A673 (cell line): ENCODE results near the gene MSRB1. TPM values are rescaled to one million over a fixed set of nuclear protein-coding genes. Genes with fewer than 3 reads are reported as not detected.

Experiments
- BruUV-seq: library from RNA; stranded (reverse); fragments of 400-500 nt; replicated peaks from 2 replicates; lab custom pipeline; 2021; lab: Mats Ljungman, UMichigan
- CTCF ChIA-PET: fragments of 300-600 bp; sonication (Branson Sonifier 250); formaldehyde crosslinking; loops from one replicate; lab custom pipeline; 2022; ENCODE audit warnings: antibody characterized with exemption; lab: Charles Lee
- POLR2A ChIA-PET: fragments of 300-600 bp; sonication (Branson Sonifier 250); formaldehyde crosslinking; loops from one replicate; lab custom pipeline; 2022; ENCODE audit warnings: antibody characterized with exemption; ENCODE audit not compliant: low non-redundant PET; lab: Charles Lee
- DNase-seq: peaks from one replicate; pipeline ENCODE4 v3.0.0-alpha.2; 2015; ENCODE audit warnings: low spot score
- H3K27ac ChIP-seq: fragments of 200-600 bp; sonication (generic); 2 replicates; pipeline ENCODE4 v1.5.1; 2016; ENCODE audit warnings: mixed run types, low read depth, mild to moderate bottlenecking, mixed read lengths, antibody characterized with exemption, low read length; ENCODE audit not compliant: poor library complexity, severe bottlenecking
- H3K27me3 ChIP-seq: fragments of 200-600 bp; sonication (generic); replicated peaks from 2 replicates; pipeline ENCODE4 v1.6.1; 2017; ENCODE audit warnings: mixed run types, low read depth, mild to moderate bottlenecking, mixed read lengths, antibody characterized with exemption, low read length; ENCODE audit not compliant: insufficient read depth, poor library complexity
- H3K36me3 ChIP-seq: fragments of 200-600 bp; sonication (generic); 2 replicates; pipeline ENCODE4 v1.6.1; 2016; ENCODE audit warnings: mixed run types, mild to moderate bottlenecking, mixed read lengths, antibody characterized with exemption, low read length; ENCODE audit not compliant: insufficient read depth, poor library complexity, severe bottlenecking
- H3K4me1 ChIP-seq: fragments of 200-600 bp; sonication (generic); 2 replicates; pipeline ENCODE4 v1.6.1; 2017; ENCODE audit warnings: mixed run types, mild to moderate bottlenecking, mixed read lengths, antibody characterized with exemption, low read length; ENCODE audit not compliant: insufficient read depth, poor library complexity, severe bottlenecking
- H3K4me3 ChIP-seq: fragments of 200-600 bp; sonication (generic); 2 replicates; pipeline ENCODE4 v1.5.1; 2016; ENCODE audit warnings: low read depth, mixed run types, mild to moderate bottlenecking, mixed read lengths, low read length; ENCODE audit not compliant: poor library complexity, severe bottlenecking
- H3K9me3 ChIP-seq: fragments of 200-600 bp; sonication (generic); 2 replicates; pipeline ENCODE4 v1.6.1; 2016; ENCODE audit warnings: mixed run types, low read depth, mild to moderate bottlenecking, mixed read lengths, antibody characterized with exemption, low read length; ENCODE audit not compliant: poor library complexity, severe bottlenecking
- CTCF ChIP-seq: fragments of 300-800, 200-600 bp; sonication (generic); conservative IDR thresholded peaks from 2 replicates; pipeline ENCODE4 v1.5.1; 2017; ENCODE audit warnings: low read depth, mild to moderate bottlenecking, antibody characterized with exemption, low read length, moderate library complexity, mixed read lengths
- EZH2 ChIP-seq: fragments of 200-600 bp; sonication (generic); IDR thresholded peaks from 2 replicates; pipeline ENCODE4 v1.6.1; 2017; ENCODE audit warnings: borderline replicate concordance, low read depth, mild to moderate bottlenecking, mixed read lengths, antibody characterized with exemption, low read length; ENCODE audit not compliant: poor library complexity, severe bottlenecking
- intact Hi-C: fragments of 100-400 bp; cut with micrococcal nuclease; formaldehyde crosslinking; loops from one replicate; pipeline ENCODE4 v1.10.0; 2022; ENCODE audit not compliant: unreplicated experiment
- total RNA-seq: library from RNA; stranded (reverse); gene quantifications from 2 replicates; pipeline ENCODE4 v1.2.3, GENCODE V29; 2021

The MSRB1 gene
- total RNA-seq, 1 experiment from 2014 or later, result 17.7 TPM

- H3K4me1 ChIP-seq, result peaks cover 5% of the 10 kb centered on the region
- H3K36me3 ChIP-seq, result no peaks in the 10 kb centered on the region
- ChIA-PET CTCF (no interaction called here), POLR2A (interaction anchor here (0.6 kb wide), 1 partner anchor 16 kb away, joined by 19 read pairs; no protein-coding TSS in a partner anchor)
- no peak for DNase-seq
- H3K27ac ChIP-seq, result no peak overlapping the region
- no peak overlapping the region for H3K4me3 ChIP-seq
- TF ChIP-seq CTCF (no peak), EZH2 (no peak)
- intact Hi-C loops, result no loop called here
- no TSS peak for BruUV-seq
- H3K9me3 ChIP-seq, result no peaks in the 10 kb centered on the region
- H3K27me3 ChIP-seq, result no peaks in the 10 kb centered on the region
These were observed 9.8 kb downstream of the MSRB1 start for GRCh38 chr16:1933097-1933661.

DNA sequence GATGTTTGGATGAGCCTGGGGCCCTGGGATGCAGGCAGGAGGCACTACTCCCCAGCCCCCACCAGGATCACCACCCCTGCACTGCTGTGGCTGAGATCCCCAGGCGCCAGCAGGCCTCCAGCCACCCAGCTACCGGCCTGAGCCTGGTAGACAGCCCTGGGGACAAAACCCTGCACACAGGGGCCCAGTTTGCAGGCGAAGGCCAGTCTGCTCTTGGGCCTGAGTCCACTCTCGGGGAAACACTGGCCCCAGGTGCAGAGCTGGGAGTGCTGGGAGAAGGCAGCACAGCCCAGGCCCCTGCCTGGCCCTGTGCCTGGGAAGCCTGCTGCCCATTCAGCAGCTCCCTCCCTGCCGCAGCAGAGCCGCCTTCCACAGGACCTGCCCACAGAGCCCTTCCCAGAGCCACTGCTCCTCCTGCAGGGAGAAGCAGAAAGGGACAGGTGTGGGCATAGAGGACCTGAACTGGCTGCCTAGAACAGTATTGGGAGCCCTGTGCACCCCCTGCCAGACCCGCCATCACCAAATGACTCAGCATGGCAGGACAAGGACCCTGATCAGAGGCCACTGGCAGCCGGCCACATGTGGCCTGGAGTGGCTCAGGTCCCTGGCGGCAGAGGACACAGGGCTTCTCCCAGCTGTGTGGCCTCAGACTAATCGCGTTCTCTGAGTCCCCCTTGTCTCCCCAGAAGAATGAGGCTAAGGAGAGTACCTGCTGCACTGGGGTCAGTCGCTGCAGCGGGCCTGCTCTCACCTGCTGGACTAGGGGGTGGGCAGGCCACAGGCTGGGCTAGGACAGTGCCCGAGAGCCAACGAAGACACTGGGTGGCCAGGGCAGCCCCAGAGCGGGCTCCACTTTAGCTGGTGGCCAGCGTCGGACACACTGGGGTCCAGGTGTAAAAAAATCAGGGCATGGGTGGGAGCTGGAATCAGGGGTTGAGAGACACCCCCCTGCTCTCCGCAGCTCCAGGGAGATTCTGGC lies 10.7 kb downstream of the MSRB1 start:
- POLR2A ChIA-PET, result no interaction called here
- intact Hi-C loops, result no loop called here

GRCh38 chr16:1930338-1930720 lies 12.7 kb downstream of the MSRB1 start:
- Histone ChIP-seq H3K36me3 (no peaks in the 10 kb centered on the region), H3K27ac (no peak overlapping the region), H3K4me1 (peaks cover 5% of the 10 kb centered on the region), H3K4me3 (no peak overlapping the region), H3K9me3 (no peaks in the 10 kb centered on the region), H3K27me3 (no peaks in the 10 kb centered on the region)
- ChIA-PET POLR2A (no interaction called here), CTCF (no interaction called here)
- intact Hi-C loops, result no loop called here
- no peak for TF ChIP-seq CTCF
- no peak for TF ChIP-seq EZH2
- no TSS peak for BruUV-seq
- DNase-seq, result no peak

More for the DNA sequence above, 10.7 kb downstream of the MSRB1 start:
- H3K36me3 ChIP-seq, result no peaks in the 10 kb centered on the region
- CTCF ChIA-PET, result no interaction called here
- H3K27ac ChIP-seq, result no peak overlapping the region
- BruUV-seq, result no TSS peak
- DNase-seq, result no peak
- no peak overlapping the region for H3K4me3 ChIP-seq
- H3K4me1 ChIP-seq, result peaks cover 5% of the 10 kb centered on the region
- TF ChIP-seq CTCF, result no peak; the same call in 1 of the 2 replicates
- no peak for TF ChIP-seq EZH2
- H3K9me3 ChIP-seq, result no peaks in the 10 kb centered on the region
- no peaks in the 10 kb centered on the region for H3K27me3 ChIP-seq
